K562 (cell line): ENCODE measurements around the gene AQP11. TPM values are rescaled to one million over a fixed set of nuclear protein-coding genes. Genes with fewer than 3 reads are reported as not detected.

Source experiments
- ATF7 ChIP-seq: fragments of 450-650 bp; IDR thresholded peaks from 2 replicates; pipeline ENCODE4 v1.7.1; 2014; ENCODE audit warnings: mild to moderate bottlenecking, moderate library complexity
- ETV1 ChIP-seq: fragments of 450-650 bp; conservative IDR thresholded peaks from 2 replicates; pipeline ENCODE4 v1.6.1; 2016; ENCODE audit warnings: missing genetic modification characterization, control low read depth, low read depth, missing compliant biosample characterization
- GTF2A2 ChIP-seq: IDR thresholded peaks from 2 replicates; pipeline ENCODE4 v1.6.1; 2016; ENCODE audit warnings: mild to moderate bottlenecking, missing genetic modification characterization, missing compliant biosample characterization
- HDGF ChIP-seq: fragments of 450-650 bp; IDR thresholded peaks from 2 replicates; pipeline ENCODE4 v1.6.1; 2016
- KAT7 ChIP-seq: sonication (generic); formaldehyde crosslinking; IDR thresholded peaks from 2 replicates; pipeline ENCODE4 v1.8.0; 2022; ENCODE audit warnings: missing genetic modification reagents, mild to moderate bottlenecking, borderline replicate concordance
- MYBL2 ChIP-seq, 2 experiments: fragments of 450-650 bp in 1 of 2; sonication (generic) in 1 of 2; formaldehyde crosslinking in 1 of 2; IDR thresholded peaks; 2 replicates each; pipeline versions ENCODE4 v1.6.1 to v1.8.1; 2017 to 2022; ENCODE audit warnings: borderline replicate concordance in 1 of 2, inconsistent platforms in 1 of 2, low read depth in 1 of 2, mild to moderate bottlenecking in 1 of 2, missing genetic modification reagents in 1 of 2, moderate library complexity in 1 of 2
- POLR2G ChIP-seq: fragments of 200-400 bp; formaldehyde crosslinking; IDR thresholded peaks from 2 replicates; pipeline ENCODE4 v1.6.1; 2017; ENCODE audit warnings: low read depth, mild to moderate bottlenecking, antibody characterized with exemption, low read length, moderate library complexity
- SREBF1 ChIP-seq: fragments of 150-350 bp; IDR thresholded peaks from 2 replicates; pipeline ENCODE4 v1.6.1; 2014; ENCODE audit warnings: antibody characterized with exemption, low read depth, low read length, borderline replicate concordance
- TBP ChIP-seq: optimal IDR thresholded peaks from 2 replicates; pipeline ENCODE3; 2011; ENCODE audit warnings: low read depth, low read length, improper control_type of control experiment
- ZFP30 ChIP-seq: fragments of 250-450 bp; sonication (Bioruptor Pico); IDR thresholded peaks from 2 replicates; pipeline ENCODE4 v1.8.0; 2022; ENCODE audit warnings: moderate library complexity, mild to moderate bottlenecking, inconsistent platforms, borderline replicate concordance
- ZNF175 ChIP-seq: fragments of 200-800 bp; sonication (Bioruptor generic); IDR thresholded peaks from 2 replicates; pipeline ENCODE4 v1.6.1; 2016; ENCODE audit warnings: low read depth, mild to moderate bottlenecking, missing genetic modification characterization, missing compliant biosample characterization
- polyA plus RNA-seq, 8 experiments: library from polyadenylated mRNA; depleted of rRNA in 4 of 8; stranded (reverse) in 5 of 8; unstranded in 3 of 8; fragments of >200 nt; fragmentation: Nextera tagmentation in 2 of 8; fragmentation: Illumina TruSeq in 1 of 8; extraction: Ambion mirVana in 2 of 8; extraction: Trizol in 1 of 8; gene quantifications; 2 replicates each; pipeline versions ENCODE4 v1.2.1 to v1.2.3, GENCODE V29; 2011 to 2014; ENCODE audit warnings: inconsistent platforms in 1 of 8, missing spikeins in 1 of 8
- total RNA-seq, 7 experiments: library from RNA; depleted of rRNA in 6 of 7; stranded (reverse); fragments of >200 nt in 6 of 7; fragmentation: Illumina TruSeq in 2 of 7; extraction: Trizol in 2 of 7; gene quantifications; 2 replicates each; pipeline versions ENCODE4 v1.2.1 to v1.2.3, GENCODE V29; 2011 to 2021; ENCODE audit warnings: low replicate concordance in 1 of 7
- TF ChIP-seq, protein P1 (sequence below): fragments of 250-450 bp; sonication (Bioruptor Pico); IDR thresholded peaks from 2 replicates; pipeline ENCODE4 v1.5.0; 2022; ENCODE audit warnings: mild to moderate bottlenecking
- TF ChIP-seq, protein P2 (sequence below): fragments of 250-450 bp; sonication (Bioruptor Pico); IDR thresholded peaks from 2 replicates; pipeline ENCODE4 v1.4.0; 2020; ENCODE audit warnings: borderline replicate concordance
- TF ChIP-seq, protein P3 (sequence below): fragments of 250-450 bp; sonication (Bioruptor Pico); IDR thresholded peaks from 2 replicates; pipeline ENCODE4 v1.5.0; 2021
- TF ChIP-seq, protein P4 (sequence below): fragments of 250-450 bp; sonication (Bioruptor Pico); IDR thresholded peaks from 2 replicates; pipeline ENCODE4 v1.8.0; 2021; ENCODE audit warnings: moderate library complexity, mild to moderate bottlenecking, inconsistent platforms
- TF ChIP-seq, protein P5 (sequence below): sonication (generic); formaldehyde crosslinking; IDR thresholded peaks from 2 replicates; pipeline ENCODE4 v1.8.1; 2022; ENCODE audit warnings: missing genetic modification reagents

Gene AQP11
- total and polyA plus RNA-seq, 9 of the 15 experiments (the other 6 are each of a cell fraction or from before 2014, with no cell fraction given) = 0.09 to 1.0 (median 0.36) TPM

DNA sequence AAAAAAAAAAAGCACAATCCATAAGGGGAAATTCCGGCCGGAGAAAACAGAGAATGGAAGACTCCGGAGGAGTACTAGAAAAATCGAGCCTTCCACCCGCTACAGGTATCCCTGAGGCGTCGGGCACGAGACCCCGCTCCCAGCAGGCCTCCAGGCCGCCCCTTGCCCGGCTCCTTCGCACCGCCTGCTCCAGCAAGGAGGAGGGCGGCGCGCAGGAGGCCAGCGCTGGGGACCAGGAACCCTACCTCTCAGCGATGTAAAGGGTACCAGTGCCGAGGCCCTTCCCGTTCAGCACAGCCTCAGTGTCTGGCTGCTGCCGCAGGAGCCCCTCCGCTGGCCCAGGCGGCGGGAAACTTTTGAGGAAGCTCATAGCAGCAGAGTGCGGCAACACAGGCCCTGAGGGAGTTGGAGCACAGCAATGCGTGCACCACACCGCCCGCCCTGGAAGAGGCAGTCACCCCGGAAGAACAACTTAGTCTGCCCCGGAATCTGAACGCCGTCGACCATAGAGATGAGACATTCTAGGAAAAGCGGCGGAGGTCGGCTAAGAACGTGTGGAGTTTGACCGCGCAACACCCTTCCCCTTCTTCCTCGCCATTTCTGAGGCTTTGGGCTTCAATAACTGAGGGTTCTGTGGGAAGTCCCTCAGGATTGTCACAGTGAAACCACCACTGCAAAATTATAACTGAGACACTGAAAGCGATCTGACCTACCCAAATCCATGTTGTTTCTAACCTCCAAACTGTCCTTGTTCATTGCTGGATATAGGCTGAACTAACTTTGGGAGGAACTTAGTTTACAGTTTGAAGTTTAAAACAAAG lies 47.8 kb downstream of the AQP11 start, which contains the start of gene CLNS1A (continued):
- TF ChIP-seq, protein P1, sequence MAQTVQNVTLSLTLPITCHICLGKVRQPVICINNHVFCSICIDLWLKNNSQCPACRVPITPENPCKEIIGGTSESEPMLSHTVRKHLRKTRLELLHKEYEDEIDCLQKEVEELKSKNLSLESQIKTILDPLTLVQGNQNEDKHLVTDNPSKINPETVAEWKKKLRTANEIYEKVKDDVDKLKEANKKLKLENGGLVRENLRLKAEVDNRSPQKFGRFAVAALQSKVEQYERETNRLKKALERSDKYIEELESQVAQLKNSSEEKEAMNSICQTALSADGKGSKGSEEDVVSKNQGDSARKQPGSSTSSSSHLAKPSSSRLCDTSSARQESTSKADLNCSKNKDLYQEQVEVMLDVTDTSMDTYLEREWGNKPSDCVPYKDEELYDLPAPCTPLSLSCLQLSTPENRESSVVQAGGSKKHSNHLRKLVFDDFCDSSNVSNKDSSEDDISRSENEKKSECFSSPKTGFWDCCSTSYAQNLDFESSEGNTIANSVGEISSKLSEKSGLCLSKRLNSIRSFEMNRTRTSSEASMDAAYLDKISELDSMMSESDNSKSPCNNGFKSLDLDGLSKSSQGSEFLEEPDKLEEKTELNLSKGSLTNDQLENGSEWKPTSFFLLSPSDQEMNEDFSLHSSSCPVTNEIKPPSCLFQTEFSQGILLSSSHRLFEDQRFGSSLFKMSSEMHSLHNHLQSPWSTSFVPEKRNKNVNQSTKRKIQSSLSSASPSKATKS (CRISPR knock-in tag) = no peak
- TF ChIP-seq KAT7 (CRISPR knock-in tag) (no peak), GTF2A2 (tag) (no peak), TBP (peak; percentile 93), ZNF175 (CRISPR knock-in tag) (no peak), MYBL2 (IDR thresholded peaks at IDR 0.05; ENCODE audit: low read depth) (no peak), MYBL2 (CRISPR knock-in tag; IDR thresholded peaks at IDR 0.05; ENCODE audit: borderline replicate concordance) (no peak), HDGF (no peak), SREBF1 (peak; percentile 79; the same call in 1 of the 2 replicates), ATF7 (peak; percentile 83), ZFP30 (CRISPR knock-in tag) (no peak), ETV1 (tag) (peak; percentile 44; the same call in 1 of the 2 replicates), POLR2G (peak; percentile 97)
- TF ChIP-seq, protein P2, sequence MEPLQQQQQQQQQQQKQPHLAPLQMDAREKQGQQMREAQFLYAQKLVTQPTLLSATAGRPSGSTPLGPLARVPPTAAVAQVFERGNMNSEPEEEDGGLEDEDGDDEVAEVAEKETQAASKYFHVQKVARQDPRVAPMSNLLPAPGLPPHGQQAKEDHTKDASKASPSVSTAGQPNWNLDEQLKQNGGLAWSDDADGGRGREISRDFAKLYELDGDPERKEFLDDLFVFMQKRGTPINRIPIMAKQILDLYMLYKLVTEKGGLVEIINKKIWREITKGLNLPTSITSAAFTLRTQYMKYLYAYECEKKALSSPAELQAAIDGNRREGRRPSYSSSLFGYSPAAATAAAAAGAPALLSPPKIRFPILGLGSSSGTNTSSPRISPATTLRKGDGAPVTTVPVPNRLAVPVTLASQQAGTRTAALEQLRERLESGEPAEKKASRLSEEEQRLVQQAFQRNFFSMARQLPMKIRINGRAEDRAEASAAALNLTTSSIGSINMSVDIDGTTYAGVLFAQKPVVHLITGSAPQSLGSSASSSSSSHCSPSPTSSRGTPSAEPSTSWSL (CRISPR knock-in tag) = no peak
- TF ChIP-seq, protein P3, sequence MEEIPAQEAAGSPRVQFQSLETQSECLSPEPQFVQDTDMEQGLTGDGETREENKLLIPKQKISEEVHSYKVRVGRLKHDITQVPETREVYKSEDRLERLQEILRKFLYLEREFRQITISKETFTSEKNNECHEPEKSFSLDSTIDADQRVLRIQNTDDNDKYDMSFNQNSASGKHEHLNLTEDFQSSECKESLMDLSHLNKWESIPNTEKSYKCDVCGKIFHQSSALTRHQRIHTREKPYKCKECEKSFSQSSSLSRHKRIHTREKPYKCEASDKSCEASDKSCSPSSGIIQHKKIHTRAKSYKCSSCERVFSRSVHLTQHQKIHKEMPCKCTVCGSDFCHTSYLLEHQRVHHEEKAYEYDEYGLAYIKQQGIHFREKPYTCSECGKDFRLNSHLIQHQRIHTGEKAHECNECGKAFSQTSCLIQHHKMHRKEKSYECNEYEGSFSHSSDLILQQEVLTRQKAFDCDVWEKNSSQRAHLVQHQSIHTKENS (CRISPR knock-in tag) = no peak
- TF ChIP-seq, protein P4, sequence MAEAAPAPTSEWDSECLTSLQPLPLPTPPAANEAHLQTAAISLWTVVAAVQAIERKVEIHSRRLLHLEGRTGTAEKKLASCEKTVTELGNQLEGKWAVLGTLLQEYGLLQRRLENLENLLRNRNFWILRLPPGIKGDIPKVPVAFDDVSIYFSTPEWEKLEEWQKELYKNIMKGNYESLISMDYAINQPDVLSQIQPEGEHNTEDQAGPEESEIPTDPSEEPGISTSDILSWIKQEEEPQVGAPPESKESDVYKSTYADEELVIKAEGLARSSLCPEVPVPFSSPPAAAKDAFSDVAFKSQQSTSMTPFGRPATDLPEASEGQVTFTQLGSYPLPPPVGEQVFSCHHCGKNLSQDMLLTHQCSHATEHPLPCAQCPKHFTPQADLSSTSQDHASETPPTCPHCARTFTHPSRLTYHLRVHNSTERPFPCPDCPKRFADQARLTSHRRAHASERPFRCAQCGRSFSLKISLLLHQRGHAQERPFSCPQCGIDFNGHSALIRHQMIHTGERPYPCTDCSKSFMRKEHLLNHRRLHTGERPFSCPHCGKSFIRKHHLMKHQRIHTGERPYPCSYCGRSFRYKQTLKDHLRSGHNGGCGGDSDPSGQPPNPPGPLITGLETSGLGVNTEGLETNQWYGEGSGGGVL (CRISPR knock-in tag) = no peak
- TF ChIP-seq, protein P5, sequence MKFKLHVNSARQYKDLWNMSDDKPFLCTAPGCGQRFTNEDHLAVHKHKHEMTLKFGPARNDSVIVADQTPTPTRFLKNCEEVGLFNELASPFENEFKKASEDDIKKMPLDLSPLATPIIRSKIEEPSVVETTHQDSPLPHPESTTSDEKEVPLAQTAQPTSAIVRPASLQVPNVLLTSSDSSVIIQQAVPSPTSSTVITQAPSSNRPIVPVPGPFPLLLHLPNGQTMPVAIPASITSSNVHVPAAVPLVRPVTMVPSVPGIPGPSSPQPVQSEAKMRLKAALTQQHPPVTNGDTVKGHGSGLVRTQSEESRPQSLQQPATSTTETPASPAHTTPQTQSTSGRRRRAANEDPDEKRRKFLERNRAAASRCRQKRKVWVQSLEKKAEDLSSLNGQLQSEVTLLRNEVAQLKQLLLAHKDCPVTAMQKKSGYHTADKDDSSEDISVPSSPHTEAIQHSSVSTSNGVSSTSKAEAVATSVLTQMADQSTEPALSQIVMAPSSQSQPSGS (CRISPR knock-in tag) = no peak
